NCI-H2227 (cell line): ENCODE results near the gene AMFR.

ENCODE experiments used
- DNase-seq: peaks from one replicate; lab custom pipeline; 2025; ENCODE audit not compliant: unreplicated experiment; lab: John Stamatoyannopoulos, UW

Gene AMFR

DNA sequence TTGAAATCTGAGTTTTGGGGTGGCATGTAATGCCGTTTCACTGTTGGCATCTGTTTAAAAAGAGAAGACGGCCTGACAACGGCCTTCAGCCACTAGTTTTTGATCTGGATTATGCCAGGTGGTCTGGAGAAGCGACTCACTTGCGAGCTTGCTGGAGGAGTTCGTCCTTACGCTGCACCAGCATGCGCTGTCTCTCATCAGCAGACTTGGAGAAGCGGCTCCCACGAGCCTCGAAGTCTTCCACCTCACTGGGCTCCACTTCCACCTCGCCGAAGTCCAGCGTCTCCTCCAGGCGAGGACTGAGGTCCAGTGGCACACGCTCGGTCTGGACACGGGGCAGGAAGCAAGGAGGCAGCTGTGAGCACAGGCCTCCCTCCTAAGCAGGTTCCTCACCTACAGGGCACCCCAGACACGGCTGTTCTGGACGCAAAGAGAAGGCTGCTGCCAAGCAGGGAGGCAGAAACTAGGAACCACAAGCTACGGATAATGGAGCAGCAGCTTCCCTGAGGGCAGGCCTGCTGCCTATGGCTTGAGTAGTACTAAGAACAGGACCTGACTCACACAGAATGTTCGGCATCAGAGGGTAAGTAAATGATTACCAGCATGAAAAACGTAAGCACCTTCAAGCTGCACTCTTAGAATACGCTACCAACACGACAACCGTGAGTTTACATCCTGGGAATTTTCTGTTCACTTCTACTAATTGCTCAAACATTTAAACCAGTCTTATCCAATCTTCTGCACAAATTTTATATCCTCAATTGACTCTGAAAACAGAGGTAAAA, 61.4 kb downstream of the AMFR start:
- no peak for DNase-seq

DNA sequence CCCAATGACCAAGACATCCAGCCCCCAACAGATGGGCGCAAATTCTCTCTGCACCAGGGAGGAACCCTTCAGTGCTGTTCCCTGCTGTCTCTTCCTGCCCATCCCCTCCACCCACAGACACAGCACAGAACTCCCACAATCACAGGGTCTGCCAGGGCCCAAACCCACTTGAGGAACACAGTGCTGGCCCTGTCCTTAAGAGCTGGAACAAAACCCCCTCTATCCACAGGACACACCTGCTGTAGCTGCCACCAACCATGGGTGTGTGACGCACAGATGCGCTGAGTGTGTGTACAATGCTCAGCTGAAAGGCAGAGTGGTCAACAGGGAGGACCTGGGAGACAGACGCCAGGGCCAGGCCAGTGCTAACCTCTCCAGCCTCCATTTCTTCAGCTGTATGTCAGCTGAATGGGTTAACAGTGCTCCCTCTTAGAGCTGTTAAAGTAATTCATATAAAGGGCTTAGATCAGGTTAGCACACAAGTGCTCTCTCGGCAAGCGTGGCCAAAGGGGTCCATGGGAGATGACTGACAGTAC, 62.1 kb downstream of the AMFR start:
- DNase-seq, result no peak

DNA sequence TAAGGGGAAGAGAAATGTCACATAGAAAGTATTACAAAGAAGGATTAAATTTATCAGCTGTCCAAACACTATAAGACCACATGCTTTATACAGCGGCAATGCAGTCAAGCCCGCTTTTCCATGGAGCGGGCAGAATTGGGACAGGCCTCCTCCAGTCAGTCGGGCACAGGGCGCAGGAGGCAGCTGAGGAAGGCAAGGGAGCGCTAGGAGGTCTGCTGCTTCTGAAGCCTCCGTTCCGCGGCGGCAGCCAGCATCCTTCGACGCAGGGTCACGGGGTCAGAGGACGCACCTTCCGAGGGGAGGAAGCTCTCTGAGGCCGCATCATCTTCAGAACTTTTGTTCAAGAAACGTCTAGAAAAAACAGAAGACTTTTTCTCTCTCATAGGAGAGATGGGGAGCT, 62.6 kb downstream of the AMFR start:
- DNase-seq, result no peak

DNA sequence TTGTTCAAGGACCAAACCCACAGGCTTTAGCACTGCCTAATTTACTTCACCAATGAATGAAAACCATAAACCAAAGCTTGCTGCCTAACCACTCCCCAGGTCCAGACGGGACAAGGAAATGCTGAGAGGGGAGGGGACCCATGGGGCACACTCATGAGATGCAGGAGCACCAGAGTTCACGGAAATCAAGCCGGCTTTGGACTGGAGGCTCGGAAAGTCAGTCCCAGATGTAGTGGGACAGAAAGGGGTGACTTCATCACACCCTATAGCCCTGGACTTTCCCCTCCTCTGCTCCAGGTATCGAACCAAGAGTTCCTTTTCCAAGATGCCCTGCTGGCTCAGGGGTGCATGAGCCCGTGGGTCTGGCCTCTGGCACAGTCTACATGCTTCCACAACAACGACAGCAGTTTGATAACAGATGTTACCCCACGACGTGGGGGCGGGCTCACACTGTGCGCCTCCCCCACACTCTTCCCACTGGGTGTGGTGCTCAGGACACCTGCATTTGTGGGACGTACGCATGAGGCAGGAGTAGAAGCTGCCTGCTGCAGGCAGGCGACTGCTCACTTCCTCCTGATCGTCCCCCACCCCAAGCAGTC, 63.2 kb downstream of the AMFR start:
- DNase-seq, result no peak

DNA sequence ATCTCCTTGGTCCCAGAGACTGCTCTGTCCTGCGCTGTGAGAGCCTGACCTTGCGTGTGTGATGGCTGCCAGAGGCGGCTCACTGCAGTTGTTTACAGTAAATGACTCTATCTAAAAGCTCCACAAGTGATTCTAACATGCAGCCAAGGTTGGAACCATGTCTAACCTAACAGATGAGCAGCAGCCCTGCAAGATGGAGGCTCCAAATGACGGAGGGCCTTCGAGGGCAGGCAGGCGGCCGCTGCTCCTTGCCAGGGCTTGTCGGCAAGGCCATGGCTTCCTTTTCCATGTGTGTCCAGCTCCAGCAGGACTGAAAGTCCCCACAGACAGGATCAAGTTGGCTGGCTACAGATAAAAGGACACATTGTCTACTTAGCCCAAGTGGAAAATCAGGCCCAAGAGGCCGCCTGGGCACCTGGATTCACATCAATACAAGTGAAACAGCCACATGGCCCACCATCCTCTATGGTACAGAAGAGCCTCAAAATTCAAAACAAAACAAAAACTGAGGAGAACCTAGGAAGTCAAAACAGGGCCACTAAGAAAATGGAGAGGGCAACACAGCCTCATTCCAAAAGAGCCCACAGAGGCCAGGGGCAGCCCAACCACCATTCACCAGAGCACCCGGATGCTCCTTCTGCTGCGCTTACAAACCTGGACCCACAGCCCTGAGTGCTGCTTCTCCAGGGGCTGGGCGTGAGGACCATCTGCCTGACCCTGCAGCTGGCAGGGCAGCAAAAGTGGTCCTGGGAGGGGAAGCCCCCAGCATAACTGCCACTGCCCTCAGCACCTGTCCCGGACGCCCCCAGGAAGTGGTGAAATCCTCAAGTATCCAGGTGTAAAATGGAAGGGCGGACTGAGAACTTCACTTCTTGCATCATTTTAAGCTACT, 65.0 kb downstream of the AMFR start:
- DNase-seq, result no peak

DNA sequence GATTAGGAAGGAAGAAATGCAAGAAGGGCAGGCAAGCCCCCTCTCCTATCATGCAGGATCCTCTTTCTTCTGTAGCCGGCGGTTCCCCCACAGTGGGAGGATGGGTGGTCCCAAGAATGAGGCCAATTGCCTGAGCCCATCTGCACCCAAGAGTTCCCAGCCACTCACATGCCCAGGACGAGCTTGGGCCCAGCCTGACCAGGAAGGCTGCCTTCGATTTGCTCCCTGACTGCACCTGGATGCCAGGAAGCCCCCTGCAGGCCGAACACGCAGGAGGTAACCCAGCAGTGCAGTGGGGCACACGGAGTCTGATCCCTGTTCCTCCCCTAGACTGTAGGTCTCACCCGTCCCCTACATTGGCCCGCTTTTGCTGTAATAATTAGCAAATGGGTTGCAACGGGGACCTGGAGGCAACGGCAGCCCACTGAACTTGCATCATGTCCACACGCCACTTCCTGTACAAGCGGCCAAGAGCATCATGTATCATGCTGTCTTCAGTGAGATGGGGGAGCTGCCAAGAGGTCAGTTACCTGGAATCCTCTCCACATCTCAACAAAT, 67.5 kb downstream of the AMFR start:
- DNase-seq, result peak; percentile 1

DNA sequence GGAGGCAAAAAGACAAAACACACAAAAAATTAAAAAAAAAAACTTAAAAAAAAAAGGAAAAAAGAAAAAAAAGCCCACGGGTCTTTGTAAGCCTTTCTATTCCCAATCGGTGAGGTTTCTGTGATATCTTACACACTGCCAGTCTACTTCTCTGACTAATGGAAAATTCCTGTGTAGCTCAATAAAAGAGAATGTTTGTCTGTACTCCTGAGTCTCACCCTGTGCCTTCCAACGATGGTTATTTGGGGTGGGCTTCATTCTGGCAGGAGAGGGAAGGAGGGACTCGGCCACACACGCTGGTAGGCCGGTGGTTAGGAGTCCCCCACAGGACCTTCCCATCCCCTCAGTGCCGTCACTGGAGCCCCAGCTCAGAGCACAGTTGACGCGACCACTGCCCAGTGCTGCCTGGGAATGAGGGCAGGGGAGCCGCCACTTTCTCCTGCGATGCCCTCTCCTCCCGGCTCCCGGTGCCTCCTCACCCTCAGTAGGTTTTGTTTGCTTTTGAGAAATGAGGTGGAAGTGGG, 68.0 kb downstream of the AMFR start:
- DNase-seq, result no peak

DNA sequence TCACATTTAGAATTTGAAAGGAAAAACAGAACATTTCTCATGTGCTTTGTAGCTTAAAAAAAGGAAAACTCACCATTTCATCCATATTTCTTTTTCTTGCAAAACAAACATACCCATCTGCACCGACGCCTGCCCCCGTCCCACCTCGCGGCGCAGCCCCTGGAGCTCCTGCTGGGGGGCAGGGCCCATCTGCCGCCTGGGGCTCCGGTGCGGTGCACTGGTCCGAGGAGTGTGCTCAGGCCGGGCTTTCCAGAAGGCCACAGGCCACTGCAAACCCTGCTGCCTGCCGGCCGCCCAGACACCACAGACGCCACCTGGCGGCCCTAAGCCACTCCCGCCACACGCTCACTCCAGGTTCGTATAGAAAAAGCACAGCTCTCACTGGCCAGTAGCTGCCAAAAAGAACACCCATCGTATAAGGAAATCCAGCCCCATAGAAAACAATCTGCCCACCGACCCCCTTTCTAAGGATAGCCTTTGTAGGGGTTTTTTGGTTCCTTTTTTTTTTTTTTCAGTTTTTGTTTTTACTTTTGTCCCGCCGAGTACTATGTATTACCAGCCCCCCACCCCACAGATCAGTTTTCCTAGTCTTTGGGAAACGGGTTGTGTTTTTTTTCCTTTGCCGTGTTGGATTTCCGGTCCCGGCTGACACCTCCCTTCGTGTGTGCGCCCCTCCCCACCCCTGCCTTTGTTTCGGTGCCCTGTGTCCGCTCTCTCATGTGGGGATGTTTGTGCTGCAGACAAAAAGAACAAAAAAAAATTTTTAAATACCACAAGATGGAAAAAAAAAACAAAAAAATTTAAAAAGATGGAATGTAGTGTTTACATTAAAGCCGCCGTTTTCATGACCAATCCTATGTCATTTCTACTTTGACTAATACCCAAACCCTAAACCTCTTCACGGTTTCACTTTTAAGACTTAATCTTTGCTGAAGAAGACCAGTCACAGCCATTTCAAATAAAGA, 68.8 kb downstream of the AMFR start:
- peak; percentile 71 for DNase-seq

DNA sequence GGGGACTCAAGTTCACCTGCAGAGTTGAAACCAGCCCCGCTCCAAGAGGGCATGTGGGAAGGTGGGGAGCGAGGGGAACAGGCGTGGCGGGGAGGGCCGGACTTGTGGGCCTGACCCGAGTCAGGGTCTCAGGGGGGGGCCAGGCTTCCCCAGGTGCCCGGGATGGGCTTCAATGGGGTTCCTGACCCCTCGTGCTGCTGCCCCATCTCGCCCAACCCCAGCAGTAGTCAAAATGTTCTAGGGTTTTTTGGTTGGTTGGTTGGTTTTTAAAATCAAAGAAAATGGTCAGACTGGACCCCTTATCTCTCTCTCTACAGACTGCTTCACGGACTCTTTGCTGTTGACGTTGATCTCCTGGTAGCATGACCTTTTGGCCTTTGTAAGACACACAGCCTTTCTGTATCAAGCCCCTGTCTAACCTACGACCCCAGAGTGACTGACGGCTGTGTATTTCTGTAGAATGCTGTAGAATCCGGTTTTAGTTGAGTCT, 69.5 kb downstream of the AMFR start:
- DNase-seq, result no peak

DNA sequence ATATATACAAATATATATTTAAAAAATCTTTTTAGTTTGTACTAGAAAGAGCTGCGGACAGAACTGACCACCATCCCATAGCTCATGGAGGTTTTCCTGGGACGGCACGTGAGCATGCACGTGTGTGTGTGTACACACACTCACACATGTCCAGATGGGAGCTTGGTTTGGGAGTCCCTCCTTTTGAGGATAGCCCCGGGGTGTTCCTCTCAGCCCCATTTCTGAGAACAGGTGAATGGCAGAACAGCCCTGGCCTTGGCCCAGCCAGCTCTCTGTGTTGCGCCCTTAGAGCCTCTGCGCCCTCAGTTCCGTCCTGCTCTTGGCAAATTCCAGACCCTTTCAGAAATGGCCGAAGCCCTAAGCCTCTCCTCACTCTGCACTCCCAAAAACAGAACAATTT, 70.1 kb downstream of the AMFR start:
- DNase-seq, result no peak

DNA sequence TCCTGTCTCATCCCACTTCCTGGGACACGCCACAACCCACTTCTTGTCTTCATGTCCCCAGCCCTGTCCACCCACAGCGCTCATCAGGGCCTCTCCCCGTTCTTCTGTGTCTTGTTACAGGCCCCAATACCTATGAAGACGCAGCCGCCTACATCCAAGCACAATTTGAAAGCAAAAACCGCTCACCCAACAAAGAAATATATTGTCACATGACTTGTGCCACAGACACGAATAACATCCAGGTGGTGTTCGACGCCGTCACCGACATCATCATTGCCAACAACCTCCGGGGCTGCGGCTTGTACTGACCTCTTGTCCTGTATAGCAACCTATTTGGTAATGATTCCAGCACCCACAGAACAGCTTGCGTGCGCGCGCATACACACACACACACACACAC, 70.6 kb downstream of the AMFR start:
- DNase-seq, result no peak

DNA sequence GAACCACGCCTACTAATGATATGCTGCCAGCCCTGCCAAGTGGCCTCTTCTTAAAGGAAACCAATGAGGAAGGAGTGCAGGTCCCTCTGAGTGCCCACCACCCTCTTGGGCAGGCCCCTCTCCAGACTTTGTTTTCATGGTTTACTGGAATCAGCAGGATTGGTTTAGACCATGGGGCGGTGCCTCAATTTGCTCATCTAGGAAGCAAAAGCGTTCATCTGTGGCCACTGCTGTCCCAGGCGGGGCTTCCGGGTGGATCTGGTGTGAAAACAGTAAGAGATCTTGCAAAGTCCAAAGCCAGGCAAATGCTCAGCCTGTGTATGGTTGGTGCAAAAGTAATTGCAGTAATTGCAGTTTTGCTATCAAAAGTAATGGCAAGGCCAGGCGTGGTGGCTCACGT, 71.3 kb downstream of the AMFR start:
- no peak for DNase-seq

DNA sequence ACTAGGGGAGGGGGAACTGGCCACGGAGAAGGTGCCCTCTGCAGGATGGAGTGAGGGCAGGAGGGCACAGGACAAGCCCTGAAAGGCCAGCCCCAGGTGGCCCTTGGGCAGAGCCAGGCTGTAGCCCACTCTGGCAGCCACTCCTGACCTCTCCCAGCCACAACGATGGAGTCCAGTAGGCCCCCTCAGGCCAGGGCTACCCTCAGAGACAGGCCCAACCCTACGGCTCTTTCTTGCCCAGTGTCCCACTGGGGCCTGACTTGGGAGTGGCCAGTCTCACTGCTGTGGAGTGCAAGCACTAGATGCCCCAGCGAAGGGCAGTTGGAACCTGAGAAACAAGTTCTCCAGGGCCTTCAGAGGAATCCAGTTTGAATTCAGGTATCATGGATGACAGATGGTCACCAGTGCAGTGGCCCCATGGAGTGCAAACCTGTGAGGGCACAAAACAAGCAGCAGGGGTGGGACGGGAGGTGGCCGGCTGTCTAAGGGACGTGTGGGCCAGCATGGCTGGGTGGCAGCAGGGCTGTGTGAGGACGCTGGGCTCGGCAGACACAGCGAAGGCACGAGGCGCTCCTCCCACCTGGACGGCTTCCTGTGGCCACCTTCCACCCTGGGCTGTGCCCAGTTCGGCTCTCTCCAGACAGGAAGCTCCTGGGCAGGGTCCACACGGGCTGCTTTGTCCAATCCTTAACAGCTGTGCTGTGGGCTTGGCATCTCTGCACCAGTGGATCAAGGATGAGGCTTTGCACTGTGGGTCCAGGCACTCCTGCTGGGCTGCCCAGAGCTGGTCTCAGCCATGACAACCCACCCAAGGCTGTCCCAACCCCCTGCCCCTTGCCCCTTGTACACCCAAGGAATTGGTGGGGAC, 72.1 kb downstream of the AMFR start:
- DNase-seq, result no peak

DNA sequence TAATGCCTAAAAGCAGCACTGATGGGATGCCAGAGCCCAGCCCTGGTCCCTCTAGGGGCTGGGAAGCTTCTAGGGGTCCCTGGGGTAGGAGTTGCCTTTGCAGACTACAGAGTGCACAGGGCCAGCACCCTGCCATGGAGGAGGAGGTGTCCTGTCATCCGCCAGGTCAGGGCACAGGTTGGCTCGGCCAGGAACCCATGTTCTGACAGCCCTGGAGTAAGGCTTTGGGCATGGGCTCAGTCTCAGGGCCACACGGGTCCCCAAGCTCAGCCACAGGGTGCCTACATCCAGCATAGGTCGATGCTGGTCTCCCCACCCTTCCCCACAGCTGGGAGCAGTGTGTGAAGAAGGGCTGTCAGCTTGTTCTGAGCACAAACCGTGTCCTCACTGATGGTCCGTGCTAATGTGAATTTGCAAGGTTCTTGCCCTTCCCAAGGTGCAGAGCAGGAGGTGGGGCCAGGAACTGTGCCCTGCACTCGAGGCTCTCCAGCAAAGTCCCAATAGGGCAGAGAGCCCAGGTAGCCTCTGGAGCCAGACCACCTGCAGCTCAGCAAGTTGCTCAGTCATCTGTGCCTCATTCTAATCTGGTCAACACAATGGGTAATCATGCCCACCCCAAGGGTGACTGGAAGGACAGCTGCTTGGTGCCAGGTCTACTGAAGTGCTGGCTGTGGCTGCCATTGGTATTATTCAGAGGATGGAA, 72.8 kb downstream of the AMFR start:
- no peak for DNase-seq

DNA sequence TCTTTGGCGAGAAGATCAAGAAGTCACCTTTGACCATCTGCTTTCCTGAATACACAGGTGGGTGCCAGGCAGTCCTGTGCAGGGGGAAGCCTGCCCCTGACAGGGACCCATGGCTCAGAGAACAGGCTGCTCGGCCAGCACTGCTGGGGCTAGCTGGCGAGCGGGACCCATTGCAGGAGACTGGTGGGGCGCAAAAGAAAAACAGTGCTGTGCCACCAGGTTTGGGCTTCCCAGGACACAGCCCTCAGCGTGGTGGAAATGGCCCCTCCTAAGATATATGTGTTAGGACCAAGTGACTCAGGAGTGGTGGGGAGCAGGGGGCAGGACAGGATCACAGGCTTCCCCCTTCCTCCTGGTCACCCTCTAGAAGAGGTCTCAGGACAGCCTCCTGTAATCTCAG, 73.9 kb downstream of the AMFR start:
- no peak for DNase-seq

DNA sequence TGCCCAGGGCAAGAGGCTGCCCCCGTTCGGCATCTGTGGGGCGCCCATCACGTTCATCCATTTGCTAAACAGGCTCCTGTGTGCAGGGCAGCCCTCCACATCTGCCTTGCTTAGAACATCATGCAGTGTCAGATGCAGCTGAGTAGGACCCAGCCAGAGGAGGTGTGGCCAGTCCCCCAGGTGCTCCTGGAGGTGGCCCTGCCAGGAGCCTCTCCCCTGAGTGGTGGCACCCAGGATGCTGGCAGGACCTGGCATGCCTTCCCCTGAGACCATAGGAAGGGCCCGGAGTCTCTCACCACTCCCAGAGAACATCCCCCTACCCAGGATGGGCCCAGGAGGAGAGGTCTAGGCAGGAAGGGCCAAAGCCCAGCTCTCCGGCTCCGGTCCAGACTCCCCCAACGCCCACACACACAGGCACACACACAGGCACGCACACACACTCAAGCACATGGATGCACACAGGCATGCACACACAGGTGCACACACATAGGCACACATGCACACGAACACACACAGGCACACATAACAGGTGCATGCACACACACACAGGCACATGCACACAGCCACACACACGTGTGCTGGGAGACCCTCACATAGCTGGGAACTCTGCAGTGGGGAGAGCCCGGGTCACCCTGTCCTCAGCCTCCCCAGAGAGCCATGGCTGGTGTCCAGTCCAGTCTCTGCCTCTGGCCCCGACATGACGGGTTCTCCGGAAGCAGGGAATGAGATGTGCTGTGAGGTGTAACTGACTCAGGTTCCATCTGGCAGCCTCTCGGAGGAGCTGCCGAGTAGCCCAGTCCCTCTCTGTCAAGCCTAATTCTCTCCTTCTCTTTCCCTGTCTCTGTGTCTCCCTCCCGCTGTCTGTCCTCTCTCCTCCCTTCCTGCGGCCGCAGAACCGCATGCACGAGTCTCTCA, 74.6 kb downstream of the AMFR start:
- no peak for DNase-seq

DNA sequence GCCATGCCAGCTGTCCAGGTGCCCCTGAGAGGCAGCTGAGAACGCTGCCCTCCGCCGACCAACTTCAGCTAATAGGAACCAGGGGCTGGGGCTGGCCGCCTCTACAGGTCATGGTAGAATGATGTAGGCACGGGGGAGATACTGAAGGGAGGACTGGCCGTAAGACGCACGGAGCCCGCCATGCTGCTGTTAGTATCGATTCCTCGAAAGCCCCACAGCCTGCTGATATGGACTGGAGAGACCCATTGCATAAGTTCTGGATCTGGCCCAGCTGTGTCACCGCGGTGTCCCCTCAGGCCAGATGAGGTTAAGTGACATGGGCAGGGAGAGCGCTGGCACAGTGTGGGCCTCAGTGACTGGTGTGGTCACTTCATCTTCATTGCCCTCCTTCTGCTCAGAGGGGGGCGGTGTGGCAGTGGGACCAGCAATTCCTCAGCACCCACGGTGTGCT, 75.6 kb downstream of the AMFR start:
- no peak for DNase-seq
